COLO668 (cell line): ENCODE measurements around the gene MAD2L2.

Source experiments
- DNase-seq: peaks from one replicate; lab custom pipeline; 2025; ENCODE audit not compliant: unreplicated experiment; lab: John Stamatoyannopoulos, UW

Gene MAD2L2

DNA sequence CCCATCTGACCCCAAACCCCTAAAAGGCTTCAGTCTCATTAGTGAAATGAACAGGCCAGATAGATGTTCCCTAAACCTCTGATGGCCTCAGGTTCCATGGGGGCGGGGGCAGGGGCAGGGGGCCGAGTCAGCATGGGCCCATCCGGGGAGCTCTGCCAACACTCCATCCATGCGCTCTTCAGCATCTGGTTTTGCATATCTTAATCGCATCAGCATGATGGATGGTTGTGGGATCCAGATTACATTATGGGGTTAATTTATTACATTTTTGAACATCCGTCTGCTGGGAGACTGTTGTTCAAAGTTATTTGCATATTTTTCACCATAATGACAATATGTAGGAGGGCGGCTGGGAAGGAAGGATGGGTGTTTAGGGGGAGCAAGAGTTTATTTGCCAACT lies 3.1 kb upstream of the MAD2L2 start:
- DNase-seq, result no peak

DNA sequence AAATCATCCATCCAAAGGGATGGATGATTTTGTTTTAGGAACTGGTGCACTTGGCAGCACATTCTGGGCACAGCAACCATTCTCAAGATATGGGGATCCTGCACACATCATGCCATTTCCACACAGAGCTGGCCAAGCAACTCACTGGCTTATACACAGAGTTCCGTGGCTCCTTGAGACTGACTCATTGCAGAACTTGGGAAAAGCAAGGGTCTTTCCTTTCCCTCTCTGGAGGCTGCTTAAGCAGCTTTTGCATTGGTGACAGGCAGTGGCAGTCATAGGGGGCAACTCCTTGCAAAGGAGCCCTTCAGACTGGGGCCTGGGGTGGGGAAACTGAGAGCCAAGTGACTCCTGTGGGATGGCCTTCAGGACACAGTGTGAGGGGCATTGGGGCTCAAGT lies 1.9 kb upstream of the MAD2L2 start:
- DNase-seq, result no peak

DNA sequence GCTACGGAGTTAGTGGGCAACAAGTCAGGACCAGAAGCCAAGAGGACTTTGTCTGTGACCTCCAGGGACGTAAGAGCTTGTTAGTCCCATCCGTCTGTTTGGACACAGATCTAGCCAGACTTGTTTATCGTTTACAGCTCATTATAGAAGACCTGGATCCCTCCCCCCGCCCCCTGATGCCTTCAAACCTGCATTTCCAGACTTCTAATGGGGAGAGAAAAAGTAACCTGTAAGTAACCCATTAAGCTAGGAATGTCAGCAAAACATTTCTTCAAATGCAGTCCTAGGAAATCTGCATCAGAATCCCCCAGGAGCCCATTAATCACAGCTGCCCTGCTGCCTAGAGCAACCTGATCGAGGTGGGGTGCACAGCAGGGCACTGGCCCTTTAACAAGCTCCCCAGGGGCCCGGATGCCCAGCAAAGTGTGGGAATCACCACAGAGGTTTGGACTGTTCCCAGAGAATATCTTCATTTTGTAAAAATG lies 1.4 kb upstream of the MAD2L2 start:
- no peak for DNase-seq

DNA sequence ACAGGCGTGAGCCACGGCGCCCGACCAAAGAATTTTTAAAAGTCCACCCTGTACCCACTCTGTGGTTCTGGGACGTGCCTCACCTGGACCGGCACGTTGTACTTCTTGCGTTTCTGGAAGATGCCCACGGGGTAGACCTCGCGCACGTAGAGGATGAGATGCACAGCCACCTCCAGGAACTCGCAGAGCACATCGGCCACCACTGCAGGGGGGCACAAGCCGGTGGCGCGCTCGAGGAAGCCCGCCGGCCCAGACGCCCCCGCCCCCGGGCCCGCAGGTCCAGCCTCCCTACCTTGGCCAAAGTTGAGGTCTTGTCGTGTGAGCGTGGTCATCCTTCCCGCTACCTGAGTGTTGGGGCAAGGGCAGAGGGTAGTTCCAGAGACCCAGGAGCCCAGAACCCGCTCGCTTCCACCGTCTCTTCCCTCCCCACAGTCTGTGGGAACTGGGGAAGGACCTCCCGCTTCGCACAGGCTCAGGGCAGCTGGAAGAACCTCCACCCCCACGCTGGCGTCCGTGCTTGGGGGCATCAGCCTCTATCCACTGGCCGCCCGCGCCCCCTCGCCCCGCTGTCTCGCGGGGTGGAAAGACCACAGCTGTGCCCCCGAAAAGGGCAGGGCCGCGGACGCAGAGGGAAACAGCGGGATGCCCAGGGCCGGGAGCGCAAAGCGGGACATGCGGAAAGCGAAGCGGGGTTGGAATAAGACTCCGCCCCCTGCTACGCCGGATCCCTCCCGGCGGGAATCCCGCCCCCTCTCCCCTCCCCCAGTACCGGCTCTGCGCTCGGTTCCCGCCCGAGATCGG lies 478 bp downstream of the MAD2L2 start:
- no peak for DNase-seq

DNA sequence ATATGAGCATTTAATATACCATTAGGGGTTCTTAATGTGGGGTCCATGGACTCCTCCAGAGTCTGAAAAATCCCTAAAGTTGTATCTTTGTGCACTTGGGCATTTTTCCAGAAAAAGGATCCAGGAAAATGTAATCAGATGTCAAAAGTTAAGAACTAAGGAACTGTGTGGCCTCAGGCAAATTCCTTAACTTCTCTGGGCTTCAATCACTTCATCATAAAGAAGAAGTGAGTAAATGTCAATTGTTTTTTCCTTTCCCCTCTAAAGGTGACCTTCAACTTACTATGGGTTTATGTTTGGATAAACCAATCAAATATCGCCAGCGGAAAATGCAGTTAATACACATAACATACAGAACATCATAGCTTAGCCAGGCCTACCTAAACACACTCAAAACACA lies 2.5 kb downstream of the MAD2L2 start:
- no peak for DNase-seq

DNA sequence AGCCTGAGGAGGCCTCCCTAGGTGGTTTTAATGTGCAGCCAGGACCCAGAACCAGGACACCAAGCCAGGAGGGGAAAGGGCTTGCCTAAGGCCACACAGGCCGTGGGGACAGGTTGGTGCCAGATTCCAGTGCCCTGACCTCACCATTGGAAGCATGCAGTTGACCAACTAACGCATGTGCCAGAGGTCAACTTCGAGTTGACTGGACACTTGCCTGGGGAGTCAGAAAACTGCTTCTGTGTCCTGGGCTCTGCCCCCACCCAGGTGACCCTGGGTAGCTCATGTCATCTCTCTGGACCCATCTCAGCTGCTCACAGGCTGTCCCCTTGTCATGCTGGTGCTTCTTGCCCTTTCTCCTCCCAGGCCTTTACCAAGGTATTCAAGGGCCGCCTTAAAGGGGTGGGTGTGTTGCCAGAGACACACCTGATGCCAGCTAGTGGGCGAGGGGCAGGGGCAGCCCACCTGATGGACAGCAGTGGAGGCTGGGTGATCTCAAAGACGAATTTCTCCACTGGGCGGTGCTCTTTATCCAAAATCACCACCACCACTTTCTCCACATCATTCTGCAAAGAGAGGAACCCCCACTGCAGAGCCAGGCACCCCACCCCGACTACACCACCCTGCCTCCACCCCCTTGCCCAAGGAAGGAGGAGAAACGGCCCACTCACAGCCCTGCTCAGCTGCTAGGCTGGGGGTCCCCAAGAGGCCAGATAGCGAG lies 4.4 kb downstream of the MAD2L2 start:
- DNase-seq, result no peak

DNA sequence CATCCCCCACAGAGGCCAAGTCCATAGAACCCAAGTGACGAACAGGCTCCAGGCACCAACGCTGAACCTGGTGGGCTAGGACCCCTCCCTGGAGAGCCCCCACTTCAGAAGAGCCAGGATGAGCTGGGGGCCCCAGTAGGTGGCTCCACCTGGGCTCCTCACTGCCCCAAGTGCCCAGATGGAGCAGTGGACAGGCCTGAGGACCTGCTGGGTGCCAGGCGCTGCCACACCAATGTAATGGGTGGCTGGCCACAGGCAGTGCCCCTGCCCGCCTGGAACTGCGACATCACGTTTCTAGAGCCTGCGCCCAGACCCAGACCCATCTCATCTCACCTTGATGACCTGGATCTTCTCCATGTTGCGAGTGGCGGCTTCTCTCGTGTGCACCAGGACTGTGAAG lies 5.6 kb downstream of the MAD2L2 start:
- DNase-seq, result no peak

DNA sequence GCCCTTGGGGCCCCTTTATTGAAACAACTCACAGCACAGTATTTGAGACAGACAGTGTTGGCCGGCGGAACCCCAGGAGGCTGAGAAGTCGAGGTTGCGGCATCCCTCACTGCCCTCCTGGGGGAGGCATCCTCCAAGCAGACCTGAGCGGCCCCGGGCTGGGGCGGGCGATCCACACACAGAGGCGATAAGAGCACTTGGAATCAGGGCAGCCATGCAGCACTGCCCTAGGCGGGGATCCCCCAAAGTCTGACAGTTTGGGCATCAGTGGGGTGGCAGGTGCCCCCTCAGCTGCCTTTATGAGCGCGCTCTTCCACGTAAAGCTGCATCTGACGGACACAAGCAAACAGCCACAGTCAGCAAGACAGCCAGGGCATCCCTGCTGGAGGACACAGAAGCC lies 6.5 kb downstream of the MAD2L2 start:
- no peak for DNase-seq

DNA sequence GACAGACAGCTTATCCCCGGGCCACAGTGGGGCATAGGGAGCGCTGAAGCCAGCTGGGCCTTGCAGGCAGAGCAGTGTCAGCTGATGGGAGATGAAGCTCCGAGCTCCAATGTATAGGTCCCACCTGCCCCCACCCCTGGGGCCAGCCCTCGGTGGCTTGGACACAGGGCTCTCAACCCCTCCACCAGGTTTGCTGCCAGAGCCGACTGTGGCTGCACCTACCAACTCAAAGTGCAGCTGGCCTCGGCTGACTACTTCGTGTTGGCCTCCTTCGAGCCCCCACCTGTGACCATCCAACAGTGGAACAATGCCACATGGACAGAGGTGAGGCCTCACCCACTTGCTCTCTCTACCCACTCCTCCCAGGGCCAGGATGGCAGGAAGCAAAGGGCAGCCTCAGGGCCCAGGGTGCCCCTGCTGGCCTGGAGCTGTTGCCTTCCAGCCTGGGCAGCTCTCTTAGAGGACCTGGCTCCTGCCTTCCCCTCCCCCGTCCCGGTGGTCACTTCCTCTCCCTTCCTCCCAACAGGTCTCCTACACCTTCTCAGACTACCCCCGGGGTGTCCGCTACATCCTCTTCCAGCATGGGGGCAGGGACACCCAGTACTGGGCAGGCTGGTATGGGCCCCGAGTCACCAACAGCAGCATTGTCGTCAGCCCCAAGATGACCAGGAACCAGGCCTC lies 7.7 kb downstream of the MAD2L2 start:
- DNase-seq, result no peak

DNA sequence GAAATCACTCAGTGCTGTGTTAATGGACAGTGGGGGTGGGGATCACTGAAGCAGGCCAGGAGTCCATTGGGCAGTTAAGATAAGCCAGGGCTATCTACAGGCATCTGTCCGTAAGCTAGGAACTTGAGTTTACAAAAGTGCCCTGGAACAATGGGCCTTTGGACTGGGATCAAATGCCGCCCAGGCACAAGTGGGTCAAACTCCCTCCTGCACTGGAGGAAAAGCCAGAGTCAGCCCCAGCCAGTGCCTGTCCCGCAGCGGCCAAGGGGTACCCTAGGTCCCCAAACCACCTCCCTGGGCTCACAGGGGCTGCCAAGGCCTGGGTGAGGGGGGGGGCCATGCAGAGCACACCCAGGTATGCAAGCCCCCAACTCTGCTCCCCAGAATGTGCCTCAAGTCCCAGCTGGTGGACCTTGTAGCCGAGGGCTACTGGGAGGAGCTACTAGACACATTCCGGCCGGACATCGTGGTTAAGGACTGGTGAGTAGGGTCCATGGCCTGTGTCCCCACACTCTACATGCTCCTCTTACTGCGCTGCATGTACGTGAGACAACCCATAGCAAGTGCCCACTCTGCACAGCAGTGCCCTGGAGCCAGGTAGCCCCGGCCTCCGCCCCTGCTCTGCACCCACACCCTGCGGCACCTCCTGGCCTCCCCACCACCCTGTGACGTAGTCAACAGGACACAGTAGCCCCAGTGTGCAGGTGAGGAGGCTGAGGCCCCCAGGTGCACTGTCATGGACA lies 9.2 kb downstream of the MAD2L2 start:
- DNase-seq, result no peak

DNA sequence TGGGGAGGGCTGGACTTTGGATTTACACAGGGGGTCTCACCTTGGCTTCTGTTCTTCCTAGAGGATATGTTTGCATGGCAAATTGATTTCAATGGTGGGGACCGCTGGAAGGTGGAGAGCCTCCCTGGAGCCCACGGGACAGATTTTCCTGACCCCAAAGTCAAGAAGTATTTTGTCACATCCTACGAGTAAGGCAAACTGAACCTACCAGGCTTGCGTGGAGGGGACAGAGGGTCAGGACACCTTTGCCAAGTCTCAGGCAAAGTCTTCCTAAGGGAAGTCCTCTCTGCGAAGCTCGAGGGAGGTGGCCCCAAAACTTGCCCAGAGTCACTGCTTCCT lies 9.8 kb downstream of the MAD2L2 start:
- DNase-seq, result no peak

DNA sequence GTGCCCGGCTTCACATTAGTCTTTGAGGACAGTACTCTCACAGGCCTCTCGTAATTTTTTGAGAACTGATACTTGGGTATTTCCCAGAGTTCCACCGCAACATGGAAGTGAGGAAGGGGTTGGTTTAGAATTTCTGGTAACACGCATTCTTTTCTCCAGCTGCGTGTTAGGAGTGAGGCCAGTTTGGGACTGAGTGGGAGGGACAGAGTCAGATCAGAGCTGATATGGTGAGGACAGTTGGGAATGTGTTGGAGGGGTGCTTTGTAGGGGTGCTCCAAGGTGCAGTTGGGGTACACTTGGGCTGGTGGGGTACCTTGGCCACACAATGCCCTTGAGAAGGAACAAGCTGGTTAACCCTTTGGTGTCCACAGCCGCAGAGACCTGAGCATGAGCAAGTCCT lies 10.2 kb downstream of the MAD2L2 start:
- DNase-seq, result no peak

DNA sequence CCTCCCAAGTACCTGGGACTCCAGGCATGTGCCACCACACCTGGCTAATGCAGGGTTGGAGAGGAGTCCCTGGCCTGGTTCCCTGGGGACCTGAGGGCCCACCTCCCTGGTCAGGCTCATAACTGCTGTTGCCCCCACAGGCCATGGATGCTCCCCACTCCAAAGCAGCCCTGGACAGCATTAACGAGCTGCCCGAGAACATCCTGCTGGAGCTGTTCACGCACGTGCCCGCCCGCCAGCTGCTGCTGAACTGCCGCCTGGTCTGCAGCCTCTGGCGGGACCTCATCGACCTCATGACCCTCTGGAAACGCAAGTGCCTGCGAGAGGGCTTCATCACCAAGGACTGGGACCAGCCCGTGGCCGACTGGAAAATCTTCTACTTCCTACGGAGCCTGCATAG lies 12.4 kb downstream of the MAD2L2 start:
- no peak for DNase-seq

DNA sequence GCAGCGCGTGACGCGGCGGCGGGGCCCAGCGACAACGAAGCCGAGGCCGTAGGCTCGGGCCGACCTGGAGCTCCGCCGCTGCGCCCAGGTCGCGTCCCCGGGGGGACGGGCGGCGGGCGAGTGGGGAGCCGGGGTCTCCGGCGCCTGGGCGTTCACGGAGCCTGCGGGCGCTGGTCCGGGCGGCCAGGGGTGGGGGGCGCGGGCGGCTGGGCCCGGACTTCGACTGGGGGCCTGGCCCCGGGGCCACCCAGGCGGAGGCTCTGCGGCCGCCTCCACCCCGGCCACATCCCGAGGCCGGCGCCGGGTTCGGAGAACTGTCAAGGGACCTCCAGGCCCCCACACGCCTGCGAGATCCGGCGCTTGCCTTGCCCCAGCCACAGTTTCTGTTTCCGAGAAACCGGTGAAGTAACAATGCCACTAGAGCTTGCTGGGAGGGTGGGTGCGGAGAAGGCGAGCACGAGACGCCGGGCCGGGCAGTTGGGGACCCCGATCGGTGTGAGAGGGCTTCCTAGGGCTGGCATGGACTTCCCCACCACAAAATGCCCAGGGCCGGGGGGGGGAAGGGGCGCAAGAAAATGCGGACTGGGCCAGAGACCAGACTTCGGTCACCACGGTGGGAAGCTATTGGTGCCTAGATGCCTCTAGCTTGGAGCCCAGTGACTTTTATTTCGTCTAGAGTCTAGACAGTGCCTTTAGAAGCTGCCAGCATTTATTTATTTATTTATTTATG lies 16.4 kb downstream of the MAD2L2 start:
- DNase-seq, result no peak

DNA sequence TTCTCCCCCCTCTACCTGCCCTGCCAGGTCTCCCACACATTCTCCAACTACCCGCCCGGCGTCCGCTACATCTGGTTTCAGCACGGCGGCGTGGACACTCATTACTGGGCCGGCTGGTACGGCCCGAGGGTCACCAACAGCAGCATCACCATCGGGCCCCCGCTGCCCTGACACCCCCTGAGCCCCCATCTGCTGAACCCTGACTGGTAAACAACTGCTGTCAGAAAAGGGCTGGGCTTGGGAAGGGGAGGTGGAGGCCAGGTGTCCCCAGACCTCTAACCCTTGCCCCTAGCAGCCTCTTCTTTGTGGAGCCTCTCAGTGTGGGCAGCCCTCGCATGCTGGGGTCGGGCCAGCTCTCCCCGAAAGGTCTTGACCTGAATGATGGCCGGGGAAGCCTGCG lies 19.8 kb downstream of the MAD2L2 start:
- DNase-seq, result no peak

DNA sequence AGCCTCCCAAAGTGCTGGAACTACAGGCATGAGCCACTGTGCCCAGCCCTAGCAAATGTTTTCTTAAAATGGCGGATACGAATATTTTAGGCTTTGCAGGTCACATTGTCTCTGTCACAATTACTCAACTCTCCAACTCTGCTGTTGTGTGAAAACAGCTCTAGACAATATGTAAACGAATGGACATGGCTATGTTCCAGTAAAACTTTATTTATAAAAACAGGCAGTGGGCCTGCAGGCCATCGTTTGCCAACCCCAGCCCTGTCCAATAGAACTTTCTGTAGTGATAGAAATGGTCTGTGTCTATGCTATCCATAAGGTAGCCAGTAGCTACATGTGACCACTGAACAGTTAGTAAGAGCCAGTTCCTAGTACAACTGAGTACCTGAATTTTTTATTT lies 21.2 kb downstream of the MAD2L2 start:
- no peak for DNase-seq

DNA sequence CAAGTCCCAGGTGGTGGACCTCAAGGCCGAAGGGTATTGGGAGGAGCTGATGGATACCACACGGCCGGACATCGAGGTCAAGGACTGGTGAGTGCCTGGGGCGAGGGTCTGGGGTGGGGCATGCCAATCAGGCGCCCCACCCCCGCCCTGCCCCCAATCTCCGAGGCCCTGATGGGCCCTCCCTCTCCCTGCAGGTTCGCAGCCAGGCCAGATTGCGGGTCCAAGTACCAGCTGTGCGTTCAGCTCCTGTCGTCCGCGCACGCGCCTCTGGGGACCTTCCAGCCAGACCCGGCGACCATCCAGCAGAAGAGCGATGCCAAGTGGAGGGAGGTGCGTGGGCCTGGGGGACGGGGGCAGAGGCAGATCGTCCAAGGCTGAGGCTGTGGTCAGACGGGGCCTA lies 22.4 kb downstream of the MAD2L2 start:
- no peak for DNase-seq

DNA sequence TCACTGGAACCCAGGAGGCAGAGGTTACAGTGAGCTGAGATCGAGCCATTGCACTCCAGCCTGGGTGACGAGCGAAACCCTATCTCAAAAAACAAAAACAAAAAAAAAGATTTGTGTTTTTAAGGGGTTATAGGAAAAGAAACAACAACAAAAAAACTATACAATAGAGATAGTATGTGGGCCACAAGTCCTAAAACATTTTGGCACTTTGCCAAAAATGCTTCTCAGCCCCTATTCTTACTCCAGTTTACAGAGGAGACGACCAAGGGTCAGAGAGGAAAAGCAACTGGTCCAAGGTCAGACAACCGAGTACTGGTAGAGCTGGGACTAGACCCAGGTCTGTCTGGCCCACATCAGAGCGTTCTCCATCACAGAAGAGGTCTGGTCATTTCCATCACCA lies 23.3 kb downstream of the MAD2L2 start:
- no peak for DNase-seq

DNA sequence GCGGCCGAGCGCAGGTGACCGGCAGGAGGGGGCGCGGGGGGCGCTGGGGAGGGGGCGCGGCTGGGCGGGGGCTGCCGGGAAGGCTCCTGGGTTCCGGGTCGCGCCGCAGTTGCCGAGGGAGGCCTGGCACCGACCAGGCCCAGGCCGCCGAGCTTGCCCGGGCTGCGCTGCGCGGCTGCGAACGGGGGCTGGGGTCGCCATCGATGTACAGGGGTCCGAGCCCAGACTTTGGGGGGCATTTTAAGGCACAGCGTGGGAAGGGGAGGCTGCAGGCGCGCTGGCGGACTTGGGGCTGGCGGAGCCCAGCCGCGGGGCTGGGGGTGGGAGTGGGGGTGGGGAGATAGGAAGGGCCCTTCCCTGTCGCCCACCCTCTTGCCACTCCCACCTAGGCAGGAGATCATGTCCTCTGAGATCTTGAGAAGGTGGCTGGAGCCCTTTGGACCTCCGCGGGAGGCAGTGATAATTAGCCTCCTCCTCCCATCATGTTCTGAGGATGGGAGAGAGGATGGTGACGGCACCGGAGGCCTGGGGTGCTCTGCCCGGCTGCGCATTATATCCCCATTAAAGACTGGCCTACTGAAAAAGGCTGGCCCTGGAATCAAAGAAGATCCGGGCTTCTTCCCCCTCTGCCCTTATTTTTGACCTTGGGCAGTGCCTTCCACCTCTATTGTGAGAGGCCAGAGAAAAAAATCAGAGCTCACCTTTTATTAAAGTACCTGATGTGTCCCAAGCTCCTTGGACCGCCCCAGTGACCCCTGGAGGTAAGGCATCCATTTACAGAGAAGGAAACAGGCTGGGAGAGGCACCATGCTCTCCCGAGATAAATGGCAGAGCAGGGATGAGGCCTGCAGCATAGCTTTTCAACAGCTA lies 25.8 kb downstream of the MAD2L2 start:
- DNase-seq, result no peak
